ENCODE results near the gene NOX5. TPM values are rescaled to one million over a fixed set of nuclear protein-coding genes. Genes with fewer than 3 reads are reported as not detected.

The NOX5 gene
- polyA plus RNA-seq, 1 donor = 0.16 TPM

DNA sequence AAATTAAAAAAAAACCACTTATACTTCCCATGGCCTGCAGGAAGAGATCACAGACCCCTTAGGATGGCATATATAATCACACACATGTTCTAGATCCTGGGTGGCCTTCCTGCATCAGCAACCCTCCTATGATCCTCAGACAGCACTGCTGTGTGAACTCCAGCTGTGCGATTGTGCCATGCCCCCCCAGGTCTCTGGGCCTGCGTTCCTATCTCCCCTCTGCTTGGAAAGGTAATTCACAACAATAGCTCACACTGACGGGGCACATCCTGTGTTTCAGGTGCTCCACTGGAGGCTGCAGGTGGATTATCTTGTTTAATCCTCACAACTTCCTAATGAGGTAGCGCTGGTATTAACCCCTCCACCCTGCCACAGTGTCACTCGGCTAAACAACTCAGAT is 74.8 kb downstream of the NOX5 start:
- no peaks in the 10 kb centered on the region for H3K4me1 ChIP-seq (ENCODE audit: control insufficient read depth, insufficient read depth, low read length)
- no peak for DNase-seq
- no peak overlapping the region for H3K27ac ChIP-seq (ENCODE audit: low read length)
- no peak overlapping the region for H3K4me3 ChIP-seq (ENCODE audit: low read length)
- H3K27me3 ChIP-seq (ENCODE audit: control insufficient read depth, insufficient read depth, low read length) = peaks cover 3% of the 10 kb centered on the region
- H3K9me3 ChIP-seq (ENCODE audit: control insufficient read depth, low read depth, low read length) = no peaks in the 10 kb centered on the region
- no peaks in the 10 kb centered on the region for H3K36me3 ChIP-seq (ENCODE audit: control insufficient read depth, insufficient read depth, low read length)
- WGBS (ENCODE audit: insufficient coverage, low lambda C conversion rate) = no CpG with 5 or more reads among the region's 5 CpGs

- H3K27ac ChIP-seq (ENCODE audit: low read length) = no peak overlapping the region
- H3K9me3 ChIP-seq (ENCODE audit: control insufficient read depth, low read depth, low read length) = no peaks in the 10 kb centered on the region
- no peak overlapping the region for H3K4me3 ChIP-seq (ENCODE audit: low read length)
- no peaks in the 10 kb centered on the region for H3K4me1 ChIP-seq (ENCODE audit: control insufficient read depth, insufficient read depth, low read length)
- DNase-seq = no peak
- no peaks in the 10 kb centered on the region for H3K36me3 ChIP-seq (ENCODE audit: control insufficient read depth, insufficient read depth, low read length)
- WGBS (ENCODE audit: insufficient coverage, low lambda C conversion rate) = 100% methylated on average over 1 of the region's 5 CpGs
- peaks cover 3% of the 10 kb centered on the region for H3K27me3 ChIP-seq (ENCODE audit: control insufficient read depth, insufficient read depth, low read length)
Observed at GRCh38 chr15:69090197-69090948, 75.9 kb downstream of the NOX5 start.

DNA sequence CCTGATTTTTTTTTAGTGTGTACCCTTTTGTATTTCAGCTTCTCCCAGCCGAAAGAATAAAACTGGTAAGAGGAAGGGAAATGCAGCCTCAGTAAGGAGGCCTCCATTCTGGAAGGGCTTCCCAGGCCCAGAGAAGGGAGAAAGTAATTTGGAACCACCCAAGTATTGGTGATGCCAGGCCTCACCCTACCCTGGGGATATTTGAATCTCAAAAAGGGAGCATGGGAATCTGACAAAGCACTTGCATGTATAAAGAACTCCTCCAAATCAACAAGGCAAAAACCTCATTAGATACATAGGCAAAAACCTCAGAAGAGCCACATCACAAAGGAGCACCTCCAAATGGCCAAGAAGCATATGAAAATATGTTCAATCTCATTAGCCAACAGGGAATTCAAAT is 77.2 kb downstream of the NOX5 start:
- no peaks in the 10 kb centered on the region for H3K9me3 ChIP-seq (ENCODE audit: control insufficient read depth, low read depth, low read length)
- no peak overlapping the region for H3K27ac ChIP-seq (ENCODE audit: low read length)
- peaks cover 3% of the 10 kb centered on the region for H3K27me3 ChIP-seq (ENCODE audit: control insufficient read depth, insufficient read depth, low read length)
- 100% methylated on average over 1 of the region's 1 CpG for WGBS (ENCODE audit: insufficient coverage, low lambda C conversion rate)
- H3K4me3 ChIP-seq (ENCODE audit: low read length) = no peak overlapping the region
- no peaks in the 10 kb centered on the region for H3K4me1 ChIP-seq (ENCODE audit: control insufficient read depth, insufficient read depth, low read length)
- H3K36me3 ChIP-seq (ENCODE audit: control insufficient read depth, insufficient read depth, low read length) = no peaks in the 10 kb centered on the region
- no peak for DNase-seq

- no peak for DNase-seq
- 100% methylated on average over 1 of the region's 7 CpGs for WGBS (ENCODE audit: insufficient coverage, low lambda C conversion rate)
- peaks cover 3% of the 10 kb centered on the region for H3K27me3 ChIP-seq (ENCODE audit: control insufficient read depth, insufficient read depth, low read length)
Observed at GRCh38 chr15:69092159-69092558, 77.7 kb downstream of the NOX5 start.

DNA sequence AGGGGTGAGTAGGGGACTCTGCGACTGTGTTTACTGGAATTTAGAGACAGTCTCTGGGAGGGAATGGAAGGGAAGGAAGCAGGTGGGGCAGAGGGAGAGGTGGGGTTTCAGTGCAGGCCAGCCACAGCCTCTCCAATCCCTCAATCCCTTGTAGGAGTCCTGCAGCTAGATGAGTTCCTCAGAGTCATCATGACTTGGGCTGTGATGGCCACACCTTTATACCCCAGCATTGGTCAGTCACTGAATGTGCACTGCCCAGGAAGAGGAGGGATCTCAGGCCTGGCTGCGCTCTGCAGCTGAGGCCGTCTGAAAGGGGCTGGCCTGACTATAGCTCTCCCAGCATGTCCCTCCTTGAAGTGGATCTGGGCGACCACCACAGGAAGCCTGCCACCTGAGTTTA is 78.6 kb downstream of the NOX5 start:
- DNase-seq = no peak
- WGBS (ENCODE audit: insufficient coverage, low lambda C conversion rate) = 50% methylated on average over 1 of the region's 4 CpGs
- H3K9me3 ChIP-seq (ENCODE audit: control insufficient read depth, low read depth, low read length) = no peaks in the 10 kb centered on the region

More at GRCh38 chr15:69092159-69092558, 77.7 kb downstream of the NOX5 start:
- H3K9me3 ChIP-seq (ENCODE audit: control insufficient read depth, low read depth, low read length) = no peaks in the 10 kb centered on the region
- H3K27ac ChIP-seq (ENCODE audit: low read length) = no peak overlapping the region
- no peak overlapping the region for H3K4me3 ChIP-seq (ENCODE audit: low read length)
- no peaks in the 10 kb centered on the region for H3K4me1 ChIP-seq (ENCODE audit: control insufficient read depth, insufficient read depth, low read length)
- H3K36me3 ChIP-seq (ENCODE audit: control insufficient read depth, insufficient read depth, low read length) = no peaks in the 10 kb centered on the region

GRCh38 chr15:69093614-69094013 is 79.1 kb downstream of the NOX5 start:
- Histone ChIP-seq H3K4me1 (ENCODE audit: control insufficient read depth, insufficient read depth, low read length) (no peaks in the 10 kb centered on the region), H3K27ac (ENCODE audit: low read length) (no peak overlapping the region), H3K4me3 (ENCODE audit: low read length) (no peak overlapping the region), H3K9me3 (ENCODE audit: control insufficient read depth, low read depth, low read length) (no peaks in the 10 kb centered on the region), H3K36me3 (ENCODE audit: control insufficient read depth, insufficient read depth, low read length) (no peaks in the 10 kb centered on the region), H3K27me3 (ENCODE audit: control insufficient read depth, insufficient read depth, low read length) (no peaks in the 10 kb centered on the region)
- DNase-seq = no peak

More for the DNA sequence above, 78.6 kb downstream of the NOX5 start:
- Histone ChIP-seq H3K27ac (ENCODE audit: low read length) (no peak overlapping the region), H3K36me3 (ENCODE audit: control insufficient read depth, insufficient read depth, low read length) (no peaks in the 10 kb centered on the region), H3K4me3 (ENCODE audit: low read length) (no peak overlapping the region), H3K27me3 (ENCODE audit: control insufficient read depth, insufficient read depth, low read length) (no peaks in the 10 kb centered on the region), H3K4me1 (ENCODE audit: control insufficient read depth, insufficient read depth, low read length) (no peaks in the 10 kb centered on the region)

DNA sequence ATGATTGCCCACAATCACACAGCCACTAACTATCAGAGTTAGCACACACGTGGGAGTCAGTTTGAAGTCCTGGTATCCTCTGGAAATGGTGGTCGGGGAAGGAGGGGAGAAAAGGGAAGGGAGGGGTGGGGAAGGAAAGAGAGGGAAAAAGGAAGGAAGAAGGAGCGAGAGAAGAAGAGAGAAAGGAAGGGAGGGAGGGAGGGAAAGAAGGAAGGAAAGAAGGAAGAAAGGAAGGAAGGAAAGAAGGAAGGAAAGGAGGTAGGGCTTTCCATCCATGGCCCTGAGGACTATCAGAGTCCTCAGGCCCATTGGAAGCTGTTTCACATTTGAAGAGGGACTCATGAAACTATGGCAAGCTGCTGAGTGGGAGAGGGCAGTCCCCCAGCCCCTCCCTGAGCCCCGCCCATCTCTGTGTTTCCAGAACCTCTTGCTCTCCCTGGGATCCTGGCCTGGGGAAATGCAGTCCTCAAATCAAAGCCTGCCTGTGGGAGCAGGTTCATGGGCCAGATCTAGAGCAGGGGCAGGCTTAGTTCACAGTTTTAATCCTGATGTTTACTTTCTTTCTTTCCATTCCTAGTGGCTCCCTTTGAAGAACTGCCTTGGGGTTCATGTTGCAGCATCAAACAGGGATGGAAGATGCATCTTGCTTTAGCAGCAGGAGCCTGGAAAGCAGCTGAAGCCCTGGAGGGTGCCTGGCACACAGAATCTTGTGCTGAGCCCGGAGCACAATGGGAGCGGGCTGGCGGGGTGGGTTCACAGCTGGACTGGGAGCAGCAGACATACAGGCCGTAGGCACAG is 79.8 kb downstream of the NOX5 start:
- no peak for DNase-seq
- H3K27ac ChIP-seq (ENCODE audit: low read length) = no peak overlapping the region
- H3K36me3 ChIP-seq (ENCODE audit: control insufficient read depth, insufficient read depth, low read length) = no peaks in the 10 kb centered on the region
- no peaks in the 10 kb centered on the region for H3K4me1 ChIP-seq (ENCODE audit: control insufficient read depth, insufficient read depth, low read length)
- WGBS (ENCODE audit: insufficient coverage, low lambda C conversion rate) = 85% methylated on average over 2 of the region's 8 CpGs
- H3K4me3 ChIP-seq (ENCODE audit: low read length) = no peak overlapping the region
- no peaks in the 10 kb centered on the region for H3K9me3 ChIP-seq (ENCODE audit: control insufficient read depth, low read depth, low read length)
- no peaks in the 10 kb centered on the region for H3K27me3 ChIP-seq (ENCODE audit: control insufficient read depth, insufficient read depth, low read length)

DNA sequence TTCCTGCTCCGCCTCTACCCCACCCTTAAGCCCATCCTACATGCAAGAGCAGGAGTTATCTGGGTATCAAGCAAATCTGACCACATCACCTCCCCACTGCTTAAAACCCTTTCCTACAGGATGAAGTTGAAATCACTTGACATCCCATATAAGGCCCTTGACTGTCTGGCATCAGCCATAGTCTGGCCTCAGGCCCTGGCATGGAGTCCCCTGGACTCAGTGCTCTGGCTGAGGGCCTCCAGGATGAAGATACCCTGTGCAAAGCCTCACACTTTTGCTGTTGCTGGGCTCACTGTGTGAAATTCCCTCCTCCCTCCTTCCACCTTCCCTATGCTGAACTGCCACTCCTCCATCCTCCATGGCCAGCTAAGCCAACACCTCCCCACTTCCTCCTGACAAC is 80.8 kb downstream of the NOX5 start:
- DNase-seq = no peak
- Histone ChIP-seq H3K4me1 (ENCODE audit: control insufficient read depth, insufficient read depth, low read length) (no peaks in the 10 kb centered on the region), H3K27ac (ENCODE audit: low read length) (no peak overlapping the region), H3K36me3 (ENCODE audit: control insufficient read depth, insufficient read depth, low read length) (no peaks in the 10 kb centered on the region), H3K27me3 (ENCODE audit: control insufficient read depth, insufficient read depth, low read length) (no peaks in the 10 kb centered on the region), H3K4me3 (ENCODE audit: low read length) (no peak overlapping the region), H3K9me3 (ENCODE audit: control insufficient read depth, low read depth, low read length) (no peaks in the 10 kb centered on the region)
- no CpG with 5 or more reads among the region's 1 CpG for WGBS (ENCODE audit: insufficient coverage, low lambda C conversion rate)

DNA sequence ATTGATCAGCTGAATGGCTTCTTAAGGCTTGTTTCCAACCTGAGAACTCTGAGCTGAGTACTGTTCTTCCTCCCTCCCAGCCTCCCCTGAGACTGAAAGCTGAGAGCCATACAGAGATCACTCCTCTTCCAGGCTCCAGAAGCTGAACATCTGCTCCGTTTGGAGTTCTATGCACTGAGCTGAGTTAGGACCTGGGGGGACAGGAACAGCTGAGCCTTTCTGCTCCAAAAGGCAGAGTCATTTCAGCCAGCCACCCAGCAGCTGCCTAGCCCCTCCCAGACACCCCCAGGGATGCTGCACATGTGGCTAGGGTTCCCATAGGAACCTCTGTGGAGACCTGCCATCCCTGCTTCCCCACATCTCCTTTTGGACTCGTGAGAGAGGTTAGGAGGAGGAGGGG is 81.7 kb downstream of the NOX5 start:
- WGBS (ENCODE audit: insufficient coverage, low lambda C conversion rate) = no CpG with 5 or more reads among the region's 2 CpGs
- no peak overlapping the region for H3K4me3 ChIP-seq (ENCODE audit: low read length)
- no peak for DNase-seq
- no peaks in the 10 kb centered on the region for H3K4me1 ChIP-seq (ENCODE audit: control insufficient read depth, insufficient read depth, low read length)
- no peak overlapping the region for H3K27ac ChIP-seq (ENCODE audit: low read length)
- H3K9me3 ChIP-seq (ENCODE audit: control insufficient read depth, low read depth, low read length) = no peaks in the 10 kb centered on the region
- H3K36me3 ChIP-seq (ENCODE audit: control insufficient read depth, insufficient read depth, low read length) = no peaks in the 10 kb centered on the region
- no peaks in the 10 kb centered on the region for H3K27me3 ChIP-seq (ENCODE audit: control insufficient read depth, insufficient read depth, low read length)

DNA sequence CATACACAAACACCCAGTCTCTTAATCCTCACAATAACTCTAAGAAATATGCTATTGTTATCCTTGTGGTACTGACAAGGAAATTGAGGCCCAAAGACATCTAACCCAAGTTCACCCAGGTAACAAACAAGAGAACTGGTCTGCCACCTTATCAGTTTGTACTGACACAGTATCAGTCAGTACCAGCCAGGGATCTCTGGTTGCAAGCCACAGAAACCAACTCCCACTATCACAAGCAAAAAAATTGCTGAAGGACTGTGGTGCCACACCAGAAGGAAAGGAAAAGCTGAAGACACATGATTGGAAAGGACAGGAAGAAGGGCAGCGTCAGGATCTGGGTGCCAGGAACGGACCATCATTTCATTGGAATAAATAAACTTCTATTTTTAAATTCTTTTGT is 82.1 kb downstream of the NOX5 start:
- no peak overlapping the region for H3K4me3 ChIP-seq (ENCODE audit: low read length)
- no CpG with 5 or more reads among the region's 2 CpGs for WGBS (ENCODE audit: insufficient coverage, low lambda C conversion rate)
- no peak for DNase-seq
- H3K36me3 ChIP-seq (ENCODE audit: control insufficient read depth, insufficient read depth, low read length) = no peaks in the 10 kb centered on the region
- no peaks in the 10 kb centered on the region for H3K27me3 ChIP-seq (ENCODE audit: control insufficient read depth, insufficient read depth, low read length)
- no peaks in the 10 kb centered on the region for H3K9me3 ChIP-seq (ENCODE audit: control insufficient read depth, low read depth, low read length)
- H3K27ac ChIP-seq (ENCODE audit: low read length) = no peak overlapping the region
- no peaks in the 10 kb centered on the region for H3K4me1 ChIP-seq (ENCODE audit: control insufficient read depth, insufficient read depth, low read length)
